Sigmoid colon (tissue), 7 donors: ENCODE measurements around the gene THSD7B. TPM values are rescaled to one million over a fixed set of nuclear protein-coding genes. Genes with fewer than 3 reads are reported as not detected.

ENCODE experiments used
- DNase-seq: peaks from one replicate; pipeline ENCODE4 v3.0.0-alpha.2; 2019
- H3K27ac ChIP-seq, 4 donors: fragments of 200-600 bp; sonication (generic); one replicate each; pipeline ENCODE4 v1.5.1; 2016 to 2019; ENCODE audit warnings: mild to moderate bottlenecking in 1 of 4
- H3K27me3 ChIP-seq, 3 donors: fragments of 200-600 bp; sonication (generic); one replicate each; pipeline ENCODE4 v1.5.1; 2019; ENCODE audit warnings: mild to moderate bottlenecking in 1 of 3
- H3K36me3 ChIP-seq, 4 donors: fragments of 200-600 bp; sonication (generic); one replicate each; pipeline ENCODE4 v1.5.1; 2016 to 2019
- H3K4me1 ChIP-seq, 4 donors: fragments of 200-600 bp; sonication (generic); one replicate each; pipeline ENCODE4 v1.5.1; 2017 to 2019
- H3K4me3 ChIP-seq, 4 donors: fragments of 200-600 bp; sonication (generic); one replicate each; pipeline ENCODE4 v1.5.1; 2017 to 2019; ENCODE audit warnings: mild to moderate bottlenecking in 2 of 4, moderate library complexity in 1 of 4
- H3K9me3 ChIP-seq, 4 donors: fragments of 200-600 bp in 3 of 4; sonication (generic) in 3 of 4; one replicate each; pipeline versions ENCODE4 v1.5.1 to v1.6.1; 2013 to 2019
- EP300 ChIP-seq, 4 donors: sonication (generic); formaldehyde crosslinking; IDR thresholded peaks; one replicate each; pipeline ENCODE4 v1.6.1; 2017; ENCODE audit warnings: antibody characterized with exemption in 4 of 4
- POLR2A ChIP-seq, 2 donors: fragments of 450-650 bp; IDR thresholded peaks; one replicate each; pipeline ENCODE4 v1.6.1; 2016; ENCODE audit warnings: antibody characterized with exemption in 2 of 2, mild to moderate bottlenecking in 2 of 2, moderate library complexity in 2 of 2
- POLR2AphosphoS5 ChIP-seq, 4 donors: sonication (generic); formaldehyde crosslinking; IDR thresholded peaks; one replicate each; pipeline ENCODE4 v1.6.1; 2017; ENCODE audit warnings: antibody characterized with exemption in 4 of 4
- WGBS, 2 donors: extraction: QIAGEN DNeasy Blood & Tissue Kit; methylation state at CpG; one replicate each; pipeline ENCODE4 v1.1.7; 2013; 5-methylcytosine and 5-hydroxymethylcytosine counted together
- intact Hi-C: fragments of 100-400 bp; cut with DNase I; formaldehyde crosslinking; loops from one replicate; pipeline ENCODE4 v1.15.1; 2023
- polyA plus RNA-seq, 3 donors: library from polyadenylated mRNA; stranded (reverse); fragments of 200-250 nt; gene quantifications; one replicate each; pipeline ENCODE4 v1.2.3, GENCODE V29; 2013
- total RNA-seq, 4 donors: library from RNA; depleted of rRNA; stranded (reverse); fragments of >200 nt; gene quantifications; one replicate each; pipeline ENCODE4 v1.1.0, GENCODE V29; 2016
- TF ChIP-seq, protein P1 (sequence below), 4 experiments: fragments of 450-650 bp in 3 of 4; fragments of 200-600 bp in 1 of 4; IDR thresholded peaks; one replicate each; pipeline ENCODE4 v1.5.1; 2016 to 2019; ENCODE audit warnings: antibody characterized with exemption in 4 of 4, mild to moderate bottlenecking in 3 of 4, moderate library complexity in 2 of 4
- donor health status: healthy with polysubstance abuse.
- donor health status: Bipolar disorder and iron deficiency.
- donor health status: healthy.

Gene THSD7B
- total and polyA plus RNA-seq, 7 donors: 0.16 to 0.83 (median 0.27) TPM; not detected in 2

DNA sequence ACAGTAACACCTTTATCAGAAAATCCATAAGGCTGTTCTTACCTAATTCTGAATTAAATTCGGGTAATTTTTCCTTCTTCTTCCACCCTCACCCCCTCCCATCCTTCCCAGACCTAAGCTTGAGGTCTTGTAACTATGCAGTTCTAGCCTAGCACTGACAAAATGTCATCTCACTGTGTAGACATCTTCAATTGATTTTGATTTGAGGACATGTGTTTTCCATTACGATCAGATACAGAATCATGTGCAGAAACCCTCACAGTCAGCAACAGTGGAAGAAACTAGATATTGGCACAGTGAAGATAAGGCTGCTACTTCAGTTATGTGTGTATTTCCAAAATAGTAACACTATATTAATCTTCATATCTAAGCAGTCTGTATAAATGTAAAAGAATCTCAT, 244.6 kb downstream of the THSD7B start:
- TF ChIP-seq POLR2A (IDR thresholded peaks at IDR 0.05) (no peak), EP300 (IDR thresholded peaks at IDR 0.05) (no peak), POLR2AphosphoS5 (IDR thresholded peaks at IDR 0.05) (no peak)
- TF ChIP-seq, protein P1, sequence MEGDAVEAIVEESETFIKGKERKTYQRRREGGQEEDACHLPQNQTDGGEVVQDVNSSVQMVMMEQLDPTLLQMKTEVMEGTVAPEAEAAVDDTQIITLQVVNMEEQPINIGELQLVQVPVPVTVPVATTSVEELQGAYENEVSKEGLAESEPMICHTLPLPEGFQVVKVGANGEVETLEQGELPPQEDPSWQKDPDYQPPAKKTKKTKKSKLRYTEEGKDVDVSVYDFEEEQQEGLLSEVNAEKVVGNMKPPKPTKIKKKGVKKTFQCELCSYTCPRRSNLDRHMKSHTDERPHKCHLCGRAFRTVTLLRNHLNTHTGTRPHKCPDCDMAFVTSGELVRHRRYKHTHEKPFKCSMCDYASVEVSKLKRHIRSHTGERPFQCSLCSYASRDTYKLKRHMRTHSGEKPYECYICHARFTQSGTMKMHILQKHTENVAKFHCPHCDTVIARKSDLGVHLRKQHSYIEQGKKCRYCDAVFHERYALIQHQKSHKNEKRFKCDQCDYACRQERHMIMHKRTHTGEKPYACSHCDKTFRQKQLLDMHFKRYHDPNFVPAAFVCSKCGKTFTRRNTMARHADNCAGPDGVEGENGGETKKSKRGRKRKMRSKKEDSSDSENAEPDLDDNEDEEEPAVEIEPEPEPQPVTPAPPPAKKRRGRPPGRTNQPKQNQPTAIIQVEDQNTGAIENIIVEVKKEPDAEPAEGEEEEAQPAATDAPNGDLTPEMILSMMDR (IDR thresholded peaks at IDR 0.05): no peak
- Histone ChIP-seq H3K4me3 (no peak overlapping the region), H3K4me1 (no peaks in the 10 kb centered on the region), H3K27ac (no peak overlapping the region), H3K9me3 (no peaks in the 10 kb centered on the region), H3K27me3 (no peaks in the 10 kb centered on the region), H3K36me3 (no peaks in the 10 kb centered on the region)
- intact Hi-C loops: no loop called here
- 79 to 83% methylated on average over 2 of the region's 2 CpGs for WGBS, 2 donors
- no peak for DNase-seq

DNA sequence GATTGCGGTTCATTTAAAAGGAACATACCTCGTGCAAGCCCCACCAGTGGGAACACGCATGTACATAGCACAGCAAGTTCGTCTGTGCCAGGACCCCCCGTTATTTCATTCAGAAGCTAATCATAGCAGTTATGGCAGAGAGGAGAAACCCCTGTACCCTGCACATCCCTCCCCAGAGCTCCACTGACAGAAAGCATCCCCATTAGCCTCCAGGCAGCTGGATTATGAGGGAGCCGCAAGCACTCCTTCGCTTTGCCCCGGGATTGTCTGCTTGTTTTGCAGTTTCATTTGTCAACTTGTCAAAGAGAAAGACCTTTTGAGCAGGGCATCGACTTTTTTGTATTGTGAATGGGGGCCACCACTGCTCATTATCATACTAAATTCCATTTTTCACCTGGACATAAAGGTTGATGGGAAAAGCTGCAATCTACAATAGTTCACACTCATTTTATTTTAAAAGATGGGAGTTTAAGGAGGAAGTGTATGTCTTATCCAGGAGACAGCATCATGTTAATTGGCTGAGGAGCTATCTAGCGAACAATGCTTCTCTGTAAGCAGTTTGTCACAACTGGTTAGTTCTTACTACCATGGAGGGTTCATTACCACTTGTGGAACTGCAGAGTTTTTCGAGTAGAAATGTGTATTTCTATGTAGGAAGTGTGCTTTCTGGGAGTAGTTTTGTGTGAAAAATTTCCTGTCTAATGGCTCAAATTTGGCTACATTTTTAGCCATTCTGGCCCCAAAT, 255.3 kb downstream of the THSD7B start:
- Histone ChIP-seq H3K4me3 (no peak overlapping the region), H3K27ac (no peak overlapping the region), H3K36me3 (no peaks in the 10 kb centered on the region), H3K9me3 (no peaks in the 10 kb centered on the region), H3K27me3 (no peaks in the 10 kb centered on the region), H3K4me1 (no peaks in the 10 kb centered on the region)
- no peak for DNase-seq
- WGBS, 2 donors: 80 to 85% methylated on average over 11 of the region's 11 CpGs
- TF ChIP-seq EP300 (IDR thresholded peaks at IDR 0.05): no peak
- no peak for TF ChIP-seq POLR2AphosphoS5 (IDR thresholded peaks at IDR 0.05)
- no peak for TF ChIP-seq POLR2A (IDR thresholded peaks at IDR 0.05)
- TF ChIP-seq, protein P1 (IDR thresholded peaks at IDR 0.05): no peak
- intact Hi-C loops: no loop called here

DNA sequence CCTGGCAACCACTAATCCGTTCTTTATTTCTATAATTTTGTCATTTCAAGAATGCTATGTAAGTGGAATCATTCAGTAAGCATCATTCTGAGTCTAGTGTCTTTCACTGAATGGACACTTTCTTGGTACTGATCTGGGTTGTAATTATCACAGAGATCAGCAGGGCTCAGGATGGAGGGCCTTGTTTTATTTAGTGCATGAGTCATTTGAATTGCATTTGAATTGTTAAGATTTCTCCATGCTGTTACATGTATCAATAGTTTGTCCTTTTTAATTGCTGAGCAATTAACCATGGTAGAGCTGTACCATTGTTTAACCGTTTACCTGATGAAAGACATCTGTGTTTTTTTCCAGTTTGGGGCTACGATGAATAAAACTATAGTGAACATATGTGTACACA, 256.4 kb downstream of the THSD7B start:
- Histone ChIP-seq H3K27ac (no peak overlapping the region), H3K4me1 (no peaks in the 10 kb centered on the region), H3K9me3 (no peaks in the 10 kb centered on the region), H3K4me3 (no peak overlapping the region), H3K27me3 (no peaks in the 10 kb centered on the region), H3K36me3 (no peaks in the 10 kb centered on the region)
- TF ChIP-seq, protein P1 (IDR thresholded peaks at IDR 0.05): no peak
- no peak for TF ChIP-seq EP300 (IDR thresholded peaks at IDR 0.05)
- TF ChIP-seq POLR2AphosphoS5 (IDR thresholded peaks at IDR 0.05): no peak
- no peak for TF ChIP-seq POLR2A (IDR thresholded peaks at IDR 0.05)
- no peak for DNase-seq
- WGBS, 2 donors: 63 to 78% methylated on average over 3 of the region's 3 CpGs
- intact Hi-C loops: no loop called here

DNA sequence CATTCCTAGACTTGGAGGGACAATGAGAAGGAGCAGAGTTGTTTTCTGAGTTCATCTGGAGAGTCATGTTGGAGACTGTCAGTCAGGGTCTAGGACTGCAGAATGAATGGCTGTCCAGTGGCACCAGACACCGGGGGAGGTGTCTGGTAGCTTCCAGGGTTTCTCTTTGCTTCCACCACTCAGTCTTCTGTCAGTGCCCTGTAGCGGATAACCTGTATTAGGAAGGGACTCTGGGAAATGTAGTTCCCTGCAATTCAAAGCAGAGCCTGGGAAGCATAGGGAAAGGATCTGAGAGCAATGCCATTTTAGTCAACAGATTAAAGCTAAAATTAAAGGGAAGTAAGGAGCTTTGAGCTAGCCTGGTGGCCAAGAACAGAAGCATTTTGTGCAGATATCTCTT, 257.9 kb downstream of the THSD7B start:
- Histone ChIP-seq H3K27me3 (no peaks in the 10 kb centered on the region), H3K27ac (no peak overlapping the region), H3K36me3 (no peaks in the 10 kb centered on the region), H3K4me3 (no peak overlapping the region), H3K9me3 (no peaks in the 10 kb centered on the region), H3K4me1 (no peaks in the 10 kb centered on the region)
- TF ChIP-seq POLR2AphosphoS5 (IDR thresholded peaks at IDR 0.05): no peak
- no peak for TF ChIP-seq EP300 (IDR thresholded peaks at IDR 0.05)
- no peak for DNase-seq
- WGBS, 2 donors: 76 to 77% methylated on average over 2 of the region's 2 CpGs
- intact Hi-C loops: no loop called here

DNA sequence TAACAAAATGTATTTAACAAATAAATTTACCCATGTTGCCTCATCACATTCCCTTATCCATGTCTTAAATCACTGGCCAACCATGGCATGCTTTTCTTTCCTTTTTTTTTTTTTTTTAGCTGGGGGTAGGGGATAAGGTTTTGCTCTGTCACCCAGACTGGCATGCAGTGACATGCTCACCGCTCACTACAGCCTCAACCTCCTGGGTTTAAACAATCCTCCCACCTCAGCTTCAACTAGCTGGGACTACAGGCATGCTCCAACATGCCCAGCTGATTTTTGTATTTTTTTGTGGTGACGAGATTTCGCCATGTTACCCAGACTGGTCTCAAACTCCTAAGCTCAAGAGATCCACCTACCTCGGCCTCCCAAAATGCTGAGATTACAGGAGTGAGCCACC, 266.4 kb downstream of the THSD7B start:
- Histone ChIP-seq H3K4me3 (no peak overlapping the region), H3K27me3 (no peaks in the 10 kb centered on the region), H3K9me3 (no peaks in the 10 kb centered on the region), H3K4me1 (no peaks in the 10 kb centered on the region), H3K36me3 (no peaks in the 10 kb centered on the region), H3K27ac (no peak overlapping the region)
- WGBS, 2 donors: 85 to 93% methylated on average over 4 of the region's 4 CpGs
- intact Hi-C loops: no loop called here
- TF ChIP-seq, protein P1 (IDR thresholded peaks at IDR 0.05): no peak
- TF ChIP-seq POLR2AphosphoS5 (IDR thresholded peaks at IDR 0.05): no peak
- no peak for TF ChIP-seq POLR2A (IDR thresholded peaks at IDR 0.05)
- TF ChIP-seq EP300 (IDR thresholded peaks at IDR 0.05): no peak
- no peak for DNase-seq
